Stimulated activated CD8-positive, alpha-beta memory T cell treated with anti-CD3 and anti-CD28 coated beads, Interleukin-15, amount 100 ng/mL, for 4 hours (primary cell): ENCODE results near the gene HOXA10.
A peak's percentile ranks its signal among the peaks of the same experiment; 100 is the strongest.

Experiments used
- DNase-seq, 2 donors: peaks; one replicate each; pipeline ENCODE4 v3.0.0-alpha.2; 2020; ENCODE audit warnings: low read depth in 2 of 2

HOXA10 gene

GRCh38 chr7:27168265-27168947 is 5.7 kb downstream of the HOXA10 start:
- no peak for DNase-seq

DNA sequence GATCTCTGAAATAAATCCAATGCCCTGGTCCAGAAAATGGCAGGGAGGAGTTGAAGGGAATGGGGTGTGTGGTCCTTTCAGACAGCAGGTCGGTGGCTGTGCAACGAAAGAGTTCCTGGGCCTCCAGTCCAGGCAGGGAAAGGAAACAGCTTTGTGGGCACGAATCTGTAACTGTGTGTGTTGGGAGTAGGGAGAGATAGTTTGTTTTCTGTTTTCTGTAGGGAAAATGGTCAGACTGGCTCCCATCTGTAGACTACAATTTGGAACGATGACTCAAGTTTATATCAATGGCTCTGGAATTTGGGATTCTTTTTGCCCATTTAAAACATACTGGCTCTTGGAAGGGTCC is 6.2 kb downstream of the HOXA10 start:
- DNase-seq: no peak

- no peak for DNase-seq
These were observed 7.3 kb downstream of the HOXA10 start for GRCh38 chr7:27166531-27167505.

- no peak for DNase-seq
These were observed 8.1 kb downstream of the HOXA10 start for GRCh38 chr7:27165996-27166530.

DNA sequence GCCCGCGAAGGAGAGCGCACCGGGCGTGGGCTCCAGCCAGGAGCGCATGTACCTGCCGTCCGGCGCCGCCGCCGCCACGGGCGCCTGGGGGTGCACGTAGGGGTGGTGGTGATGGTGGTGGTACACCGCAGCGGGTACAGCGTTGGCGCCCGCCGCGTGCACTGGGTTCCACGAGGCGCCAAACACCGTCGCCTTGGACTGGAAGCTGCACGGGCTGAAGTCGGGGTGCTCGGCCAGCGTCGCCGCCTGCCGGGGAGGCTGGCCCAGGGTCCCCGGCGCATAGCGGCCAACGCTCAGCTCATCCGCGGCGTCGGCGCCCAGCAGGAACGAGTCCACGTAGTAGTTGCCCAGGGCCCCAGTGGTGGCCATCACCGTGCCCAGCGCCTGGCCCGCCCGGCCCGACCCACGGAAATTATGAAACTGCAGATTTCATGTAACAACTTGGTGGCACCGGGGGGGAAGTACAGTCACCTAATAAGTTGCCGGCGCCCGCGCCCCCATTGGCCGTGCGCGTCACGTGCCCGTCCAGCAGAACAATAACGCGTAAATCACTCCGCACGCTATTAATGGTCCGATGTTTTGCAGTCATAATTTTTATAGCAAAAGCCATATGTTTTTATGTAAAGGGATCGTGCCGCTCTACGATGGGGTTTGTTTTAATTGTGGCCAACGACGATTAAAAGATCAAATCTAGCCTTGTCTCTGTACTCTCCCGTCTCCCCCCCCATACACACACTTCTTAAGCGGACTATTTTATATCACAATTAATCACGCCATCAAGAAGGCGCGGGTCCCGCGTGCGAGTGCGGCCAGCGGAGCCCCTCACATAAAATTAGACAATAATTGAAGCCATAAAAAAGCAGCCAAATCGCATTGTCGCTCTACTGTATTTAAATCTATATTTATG is 8.8 kb downstream of the HOXA10 start, which contains the start of gene HOXA9:
Gene HOXA9 (minus strand): TSS at position 449 of the 907 bp plus-strand sequence. CDS start 80 bp downstream, at position 369.
- no peak for DNase-seq

GRCh38 chr7:27164367-27165088 is 9.6 kb downstream of the HOXA10 start:
- DNase-seq: no peak

GRCh38 chr7:27164045-27164366 is 10.1 kb downstream of the HOXA10 start:
- no peak for DNase-seq

DNA sequence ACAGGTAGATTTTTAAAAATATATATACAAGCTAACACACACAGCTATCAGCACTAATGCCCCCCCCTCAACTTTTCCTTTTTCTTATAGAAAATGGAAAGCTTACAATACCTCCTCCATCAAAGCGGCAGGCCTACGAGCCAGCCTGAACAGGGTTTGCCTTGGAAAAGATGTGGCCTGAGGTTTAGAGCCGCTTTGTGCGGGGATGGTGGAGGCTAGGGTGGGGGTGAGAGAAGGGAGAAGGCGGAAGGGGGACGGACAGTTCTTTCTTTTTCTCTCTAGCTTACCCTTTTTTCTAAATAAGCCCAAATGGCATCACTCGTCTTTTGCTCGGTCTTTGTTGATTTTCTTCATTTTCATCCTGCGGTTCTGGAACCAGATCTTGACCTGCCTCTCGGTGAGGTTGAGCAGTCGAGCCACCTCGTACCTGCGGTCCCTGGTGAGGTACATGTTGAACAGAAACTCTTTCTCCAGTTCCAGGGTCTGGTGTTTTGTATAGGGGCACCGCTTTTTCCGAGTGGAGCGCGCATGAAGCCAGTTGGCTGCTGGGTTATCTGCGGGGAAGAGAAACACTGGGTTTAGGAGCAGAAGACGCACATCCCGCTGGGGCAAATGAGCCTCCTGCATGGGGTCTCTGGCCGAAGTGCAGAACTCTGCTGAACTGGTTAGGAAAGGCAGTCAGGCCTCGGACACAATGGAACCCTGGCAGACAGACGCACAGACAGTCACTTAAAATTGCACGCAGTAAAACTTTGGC is 10.7 kb downstream of the HOXA10 start:
- DNase-seq: no peak

- DNase-seq: no peak
These were observed 11.4 kb downstream of the HOXA10 start for GRCh38 chr7:27162561-27163287.

- no peak for DNase-seq
These were observed 12.2 kb downstream of the HOXA10 start for GRCh38 chr7:27161721-27162560.

GRCh38 chr7:27161214-27161720 is 12.9 kb downstream of the HOXA10 start:
- DNase-seq: no peak

GRCh38 chr7:27160546-27161213 is 13.4 kb downstream of the HOXA10 start:
- DNase-seq: peak; percentile 63 to 76

GRCh38 chr7:27160145-27160545 is 14.0 kb downstream of the HOXA10 start:
- DNase-seq: no peak

GRCh38 chr7:27159266-27160144 is 14.6 kb downstream of the HOXA10 start:
- no peak for DNase-seq

DNA sequence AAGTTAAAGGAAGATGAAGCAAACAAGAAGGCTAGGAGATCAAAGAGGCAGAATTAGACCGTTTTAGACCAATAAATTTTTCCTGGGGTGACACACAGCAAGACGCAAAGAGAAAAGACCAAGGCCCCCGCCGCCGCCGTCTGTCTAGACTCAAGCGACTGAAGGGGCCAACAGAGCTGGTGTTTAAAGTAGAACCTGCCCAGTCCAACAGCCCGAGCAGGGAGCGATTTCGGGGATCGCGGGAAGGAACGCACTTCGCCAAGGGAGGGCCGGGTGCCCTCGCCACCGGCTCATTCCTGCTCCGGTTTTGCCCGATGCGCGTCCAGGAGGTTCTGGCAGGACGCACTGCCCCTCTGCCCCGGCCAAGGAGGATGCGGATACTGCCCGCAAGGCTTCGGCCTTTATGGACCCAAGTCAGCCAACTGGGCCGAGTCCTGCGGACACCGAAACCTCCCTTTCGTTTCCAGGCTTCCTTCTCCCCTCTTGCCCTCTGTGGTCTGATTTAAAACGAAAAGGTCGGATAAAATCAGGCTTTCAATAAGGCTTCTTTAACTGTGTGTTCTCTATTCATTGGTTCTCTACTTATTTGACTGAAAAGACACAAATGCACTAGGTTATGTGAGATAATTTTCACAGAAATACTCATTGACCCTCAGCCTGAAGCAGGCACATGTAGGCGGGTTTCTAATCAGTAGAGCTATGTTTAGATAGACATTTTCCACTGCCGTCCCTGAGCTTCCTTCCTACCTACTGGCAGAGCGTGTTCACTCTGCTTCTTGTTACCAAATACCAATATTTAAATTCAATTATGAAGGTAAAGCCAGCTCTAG is 15.5 kb downstream of the HOXA10 start:
- DNase-seq: no peak
